Colonic mucosa (tissue), 4 donors: ENCODE measurements around the gene MAD1L1. TPM values are rescaled to one million over a fixed set of nuclear protein-coding genes. Genes with fewer than 3 reads are reported as not detected.

Experiments
- DNase-seq: peaks from one replicate; pipeline ENCODE4 v3.0.0-alpha.2; 2020
- H3K27ac ChIP-seq: fragments of 200-600 bp; one replicate; pipeline ENCODE4 v1.8.0; 2021
- H3K27me3 ChIP-seq: fragments of 200-600 bp; one replicate; pipeline ENCODE4 v1.8.0; 2021
- H3K36me3 ChIP-seq: fragments of 200-600 bp; one replicate; pipeline ENCODE4 v1.8.0; 2021
- H3K4me1 ChIP-seq: fragments of 200-600 bp; one replicate; pipeline ENCODE4 v1.8.0; 2021; ENCODE audit warnings: mild to moderate bottlenecking
- H3K4me3 ChIP-seq: fragments of 200-600 bp; one replicate; pipeline ENCODE4 v1.8.0; 2021
- H3K9ac ChIP-seq, 2 donors: one replicate each; pipeline ENCODE4 v1.7.0; 2013; ENCODE audit warnings: control low read depth in 2 of 2, low read depth in 2 of 2, low read length in 2 of 2
- H3K9me3 ChIP-seq: fragments of 200-600 bp; one replicate; pipeline ENCODE4 v1.8.0; 2021
- CTCF ChIP-seq: fragments of 200-600 bp; IDR thresholded peaks from one replicate; pipeline ENCODE4 v1.8.0; 2022; ENCODE audit warnings: antibody characterized with exemption, mild to moderate bottlenecking
- intact Hi-C: fragments of 100-400 bp; cut with DNase I; formaldehyde crosslinking; loops from one replicate; pipeline ENCODE4 v1.14.1; 2022
- total RNA-seq, 2 donors: library from RNA; stranded (reverse); fragmentation: NEBNext Ultra II Directional in 1 of 2; extraction: Animal tissue kit (Norgen Biotek cat#: 25700) in 1 of 2; gene quantifications; one replicate each; pipeline ENCODE4 v1.2.1, GENCODE V29; 2021
- donor health status: healthy.
- donor health status: DM: no; HTN: no; CAD: no.
- donor health status: DM: no; HTN: no; CAD: no.

Gene MAD1L1
- total RNA-seq, 2 donors from 2014 or later, result 18.2 to 47.0 TPM

GRCh38 chr7:2002561-2003450, 229.9 kb downstream of the MAD1L1 start:
- TF ChIP-seq CTCF, result no peak
- Histone ChIP-seq H3K4me1 (no peaks in the 10 kb centered on the region), H3K27ac (no peak overlapping the region), H3K27me3 (no peaks in the 10 kb centered on the region), H3K36me3 (no peaks in the 10 kb centered on the region), H3K9ac (no peak overlapping the region), H3K4me3 (no peak overlapping the region), H3K9me3 (no peaks in the 10 kb centered on the region)
- DNase-seq, result no peak
- intact Hi-C loops, result no loop called here

- H3K27me3 ChIP-seq, result no peaks in the 10 kb centered on the region
- no peak overlapping the region for H3K27ac ChIP-seq
- no peak for TF ChIP-seq CTCF
- H3K4me3 ChIP-seq, result no peak overlapping the region
- H3K4me1 ChIP-seq, result no peaks in the 10 kb centered on the region
- no peaks in the 10 kb centered on the region for H3K9me3 ChIP-seq
- intact Hi-C loops, result no loop called here
- H3K36me3 ChIP-seq, result no peaks in the 10 kb centered on the region
- no peak for DNase-seq
- no peak overlapping the region for H3K9ac ChIP-seq
Observed at GRCh38 chr7:2001601-2002442, 230.9 kb downstream of the MAD1L1 start.

GRCh38 chr7:2000746-2001321, 231.9 kb downstream of the MAD1L1 start:
- intact Hi-C loops, result no loop called here
- no peak for DNase-seq
- no peak overlapping the region for H3K9ac ChIP-seq
- H3K9me3 ChIP-seq, result no peaks in the 10 kb centered on the region
- no peaks in the 10 kb centered on the region for H3K27me3 ChIP-seq
- no peak overlapping the region for H3K4me3 ChIP-seq
- H3K36me3 ChIP-seq, result no peaks in the 10 kb centered on the region
- no peak overlapping the region for H3K27ac ChIP-seq
- no peak for TF ChIP-seq CTCF
- no peaks in the 10 kb centered on the region for H3K4me1 ChIP-seq

- H3K27me3 ChIP-seq, result no peaks in the 10 kb centered on the region
- no peak for DNase-seq
- TF ChIP-seq CTCF, result no peak
- H3K4me3 ChIP-seq, result no peak overlapping the region
- intact Hi-C loops, result no loop called here
- no peaks in the 10 kb centered on the region for H3K4me1 ChIP-seq
- no peaks in the 10 kb centered on the region for H3K36me3 ChIP-seq
- H3K9ac ChIP-seq, result no peak overlapping the region
- no peaks in the 10 kb centered on the region for H3K9me3 ChIP-seq
- H3K27ac ChIP-seq, result no peak overlapping the region
Observed at GRCh38 chr7:2000153-2000687, 232.5 kb downstream of the MAD1L1 start.

- Histone ChIP-seq H3K27me3 (no peaks in the 10 kb centered on the region), H3K36me3 (no peaks in the 10 kb centered on the region), H3K4me3 (no peak overlapping the region), H3K9me3 (no peaks in the 10 kb centered on the region), H3K4me1 (no peaks in the 10 kb centered on the region), H3K9ac (no peak overlapping the region), H3K27ac (no peak overlapping the region)
- no peak for DNase-seq
- intact Hi-C loops, result no loop called here
- no peak for TF ChIP-seq CTCF
Observed at GRCh38 chr7:1999278-1999984, 233.3 kb downstream of the MAD1L1 start.
